B cell (primary cell): ENCODE results near the gene SLC35A2. TPM values are rescaled to one million over a fixed set of nuclear protein-coding genes. Genes with fewer than 3 reads are reported as not detected.
A peak's percentile ranks its signal among the peaks of the same experiment; 100 is the strongest.

Experiments
- ATAC-seq: fragments of 200-7000 bp; cut with Tn5 transposase; one replicate; pipeline ENCODE4 v1.10.0; 2021; ENCODE audit warnings: low read depth, mild to moderate bottlenecking, moderate number of reproducible peaks, moderate library complexity
- CTCF ChIA-PET: fragments of 350-600 bp; sonication (Branson Sonifier 250); formaldehyde crosslinking; loops from one replicate; lab custom pipeline; 2021; ENCODE audit warnings: antibody characterized with exemption, inconsistent platforms; lab: Charles Lee
- POLR2A ChIA-PET: fragments of 350-600 bp; sonication (Branson Sonifier 250); formaldehyde crosslinking; loops from one replicate; lab custom pipeline; 2021; ENCODE audit warnings: antibody characterized with exemption; lab: Charles Lee
- DNase-seq: peaks from one replicate; pipeline ENCODE4 v3.0.0; 2013
- H2AFZ ChIP-seq: 2 replicates; pipeline ENCODE4 v1.6.1; 2012; ENCODE audit warnings: mild to moderate bottlenecking, low read depth, low read length; ENCODE audit not compliant: insufficient read depth, poor library complexity, severe bottlenecking
- H3K27ac ChIP-seq, 2 donors: 1 replicate in 1 of 2; 2 replicates in 1 of 2; pipeline ENCODE4 v1.5.1; 2012 to 2013; ENCODE audit warnings: low read length in 2 of 2, mild to moderate bottlenecking in 2 of 2, moderate library complexity in 1 of 2
- H3K27me3 ChIP-seq, 4 experiments: fragments of 200-600 bp in 1 of 4; sonication (generic) in 1 of 4; replicated peaks in 1 of 4; 1 replicate in 2 of 4; 2 replicates in 2 of 4; pipeline versions ENCODE4 v1.6.1 to v1.7.0; 2013 to 2016; ENCODE audit warnings: low read length in 3 of 4, mild to moderate bottlenecking in 2 of 4, mixed read lengths in 1 of 4, moderate library complexity in 1 of 4; ENCODE audit not compliant: insufficient read depth in 4 of 4, control insufficient read depth in 3 of 4; ENCODE audit errors: control extremely low read depth in 1 of 4
- H3K36me3 ChIP-seq, 2 experiments: replicated peaks in 1 of 2; 1 replicate in 1 of 2; 2 replicates in 1 of 2; pipeline versions ENCODE4 v1.6.1 to v1.7.1; 2013; ENCODE audit warnings: low read length in 1 of 2; ENCODE audit not compliant: insufficient read depth in 2 of 2, control insufficient read depth in 1 of 2; ENCODE audit errors: control extremely low read depth in 1 of 2, extremely low read depth in 1 of 2
- H3K4me1 ChIP-seq, 2 donors: fragments of 200-600 bp in 1 of 2; sonication (generic) in 1 of 2; 1 replicate in 1 of 2; 2 replicates in 1 of 2; pipeline versions ENCODE4 v1.5.1 to v1.6.1; 2013 to 2017; ENCODE audit warnings: low read length in 2 of 2; ENCODE audit not compliant: control insufficient read depth in 2 of 2, insufficient read depth in 2 of 2
- H3K4me2 ChIP-seq: replicated peaks from 2 replicates; pipeline ENCODE3; 2012; ENCODE audit warnings: mild to moderate bottlenecking, low read depth, low read length; ENCODE audit not compliant: poor library complexity, severe bottlenecking
- H3K4me3 ChIP-seq, 5 experiments: fragments of 200-600 bp in 1 of 5; sonication (generic) in 1 of 5; 1 replicate in 3 of 5; 2 replicates in 2 of 5; pipeline versions ENCODE4 v1.5.1 to v1.7.0; 2011 to 2016; ENCODE audit warnings: low read length in 4 of 5, mild to moderate bottlenecking in 4 of 5, low read depth in 2 of 5, control low read depth in 1 of 5, moderate library complexity in 1 of 5; ENCODE audit not compliant: insufficient read depth in 1 of 5; ENCODE audit errors: control extremely low read depth in 1 of 5, extremely low read depth in 1 of 5
- H3K79me2 ChIP-seq: fragments of 200-600 bp; sonication (generic); one replicate; pipeline ENCODE4 v1.6.0; 2016; ENCODE audit warnings: low read length; ENCODE audit not compliant: control insufficient read depth, insufficient read depth
- H3K9ac ChIP-seq: fragments of 200-600 bp; sonication (generic); 2 replicates; pipeline ENCODE4 v1.6.1; 2017; ENCODE audit warnings: mild to moderate bottlenecking, low read length, moderate library complexity
- H3K9me3 ChIP-seq, 3 donors: one replicate each; pipeline versions ENCODE4 v1.6.1 to v1.7.1; 2013; ENCODE audit warnings: low read length in 2 of 3; ENCODE audit not compliant: control insufficient read depth in 2 of 3, insufficient read depth in 1 of 3; ENCODE audit errors: control extremely low read depth in 1 of 3
- H4K20me1 ChIP-seq: 2 replicates; pipeline ENCODE4 v1.6.0; 2012; ENCODE audit warnings: mild to moderate bottlenecking, low read length; ENCODE audit not compliant: insufficient read depth, control insufficient read depth, poor library complexity, severe bottlenecking
- H3K27ac Mint-ChIP-seq: one replicate; pipeline ENCODE4 v1.8.0; 2021; ENCODE audit warnings: mixed read lengths
- H3K27me3 Mint-ChIP-seq: one replicate; pipeline ENCODE4 v1.8.0; 2021; ENCODE audit warnings: mixed read lengths
- H3K4me1 Mint-ChIP-seq: one replicate; pipeline ENCODE4 v1.8.0; 2021; ENCODE audit warnings: mixed read lengths
- H3K4me3 Mint-ChIP-seq: one replicate; pipeline ENCODE4 v1.8.0; 2021; ENCODE audit warnings: mixed read lengths
- H3K9me3 Mint-ChIP-seq: one replicate; pipeline ENCODE4 v1.8.0; 2022; ENCODE audit warnings: mixed read lengths; ENCODE audit not compliant: insufficient read depth
- EZH2 ChIP-seq: IDR thresholded peaks from 2 replicates; pipeline ENCODE4 v1.6.1; 2012; ENCODE audit warnings: borderline replicate concordance, low read depth, mild to moderate bottlenecking, moderate library complexity, low read length; ENCODE audit not compliant: insufficient read depth, poor library complexity, severe bottlenecking
- WGBS: methylation state at CpG from one replicate; pipeline ENCODE4 v1.1.5; 2013; ENCODE audit warnings: missing lambda C conversion rate; ENCODE audit not compliant: insufficient coverage; 5-methylcytosine and 5-hydroxymethylcytosine counted together
- intact Hi-C: fragments of 100-400 bp; cut with micrococcal nuclease; formaldehyde crosslinking; loops from one replicate; pipeline ENCODE4 v1.10.0; 2022
- polyA plus RNA-seq: library from polyadenylated mRNA; depleted of rRNA; stranded (reverse); fragments of >200 nt; gene quantifications from 2 replicates; pipeline ENCODE4 v1.2.3, GENCODE V29; 2012
- total RNA-seq, 2 donors: library from RNA; stranded (reverse); fragments of 120-200 nt in 1 of 2; gene quantifications; 1 replicate in 1 of 2; 2 replicates in 1 of 2; pipeline versions ENCODE4 v1.2.3 to v1.2.4, GENCODE V29; 2013 to 2022
- TF ChIP-seq, protein P1 (sequence below): fragments of 200-600 bp; IDR thresholded peaks from one replicate; pipeline ENCODE4 v1.8.0; 2022; ENCODE audit warnings: antibody characterized with exemption, mild to moderate bottlenecking

SLC35A2 gene
- total and polyA plus RNA-seq, 2 donors (not counting 1 experiment from before 2014, with no cell fraction given): 19.1 to 22.0 TPM

DNA sequence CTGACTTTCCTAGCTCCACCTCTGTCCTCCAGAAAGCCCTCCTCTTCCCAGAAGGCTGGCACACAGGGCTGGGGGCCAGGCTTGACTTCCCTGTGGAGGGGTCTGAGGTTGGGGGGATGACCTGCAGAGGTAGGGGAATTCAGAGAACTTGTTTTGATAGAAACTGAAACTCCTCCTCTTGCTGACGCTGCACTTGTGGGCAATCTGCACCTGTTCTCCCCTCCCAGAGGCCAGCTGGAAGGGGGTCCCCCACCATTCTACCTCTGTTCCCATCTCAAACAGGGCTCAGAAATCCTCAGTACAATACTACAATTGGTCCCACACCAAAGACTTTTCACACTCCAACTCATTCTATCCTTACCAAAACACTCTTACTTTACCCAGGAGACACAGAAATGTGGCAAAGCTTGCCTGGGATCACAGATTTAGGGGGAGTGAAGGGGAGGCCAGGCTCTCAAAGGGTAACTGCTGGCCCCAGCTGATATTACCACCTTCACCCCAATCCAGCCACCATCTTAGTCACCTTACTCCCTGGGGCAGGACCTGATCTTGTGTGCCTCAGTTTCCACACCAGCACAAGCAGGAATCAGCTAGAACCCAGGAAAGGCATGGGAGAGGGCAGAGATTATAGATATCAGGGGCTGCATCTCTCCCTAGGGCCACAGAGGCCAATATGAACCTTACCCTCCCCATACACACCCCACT, 27.4 kb upstream of the SLC35A2 start:
- peak overlapping the region; percentile 77 for H3K4me2 ChIP-seq
- no peaks in the 10 kb centered on the region for H3K9me3 ChIP-seq
- no peaks in the 10 kb centered on the region for H4K20me1 ChIP-seq
- TF ChIP-seq, protein P1, sequence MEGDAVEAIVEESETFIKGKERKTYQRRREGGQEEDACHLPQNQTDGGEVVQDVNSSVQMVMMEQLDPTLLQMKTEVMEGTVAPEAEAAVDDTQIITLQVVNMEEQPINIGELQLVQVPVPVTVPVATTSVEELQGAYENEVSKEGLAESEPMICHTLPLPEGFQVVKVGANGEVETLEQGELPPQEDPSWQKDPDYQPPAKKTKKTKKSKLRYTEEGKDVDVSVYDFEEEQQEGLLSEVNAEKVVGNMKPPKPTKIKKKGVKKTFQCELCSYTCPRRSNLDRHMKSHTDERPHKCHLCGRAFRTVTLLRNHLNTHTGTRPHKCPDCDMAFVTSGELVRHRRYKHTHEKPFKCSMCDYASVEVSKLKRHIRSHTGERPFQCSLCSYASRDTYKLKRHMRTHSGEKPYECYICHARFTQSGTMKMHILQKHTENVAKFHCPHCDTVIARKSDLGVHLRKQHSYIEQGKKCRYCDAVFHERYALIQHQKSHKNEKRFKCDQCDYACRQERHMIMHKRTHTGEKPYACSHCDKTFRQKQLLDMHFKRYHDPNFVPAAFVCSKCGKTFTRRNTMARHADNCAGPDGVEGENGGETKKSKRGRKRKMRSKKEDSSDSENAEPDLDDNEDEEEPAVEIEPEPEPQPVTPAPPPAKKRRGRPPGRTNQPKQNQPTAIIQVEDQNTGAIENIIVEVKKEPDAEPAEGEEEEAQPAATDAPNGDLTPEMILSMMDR: no peak
- no peak for TF ChIP-seq EZH2
- H3K36me3 ChIP-seq: peaks cover 0 to 23% of the 10 kb centered on the region in 2 experiments
- H3K27ac ChIP-seq: peak overlapping the region; percentile 99
- H3K27me3 Mint-ChIP-seq: no peaks in the 10 kb centered on the region
- H3K27ac Mint-ChIP-seq: peak overlapping the region; percentile 99
- POLR2A ChIA-PET: interaction anchor here (0.6 to 5.6 kb wide), 12 partner anchors 11 to 332 kb away, joined by 3 to 101 read pairs (median 4); partner anchors contain the start of genes OTUD5, PIM2, PQBP1 and SLC35A2
- H3K27me3 ChIP-seq: no peaks in the 10 kb centered on the region
- H3K4me3 ChIP-seq: peak overlapping the region in 4 of 5 experiments; percentile 21 to 51 (median 26)
- peaks cover 52% of the 10 kb centered on the region for H3K79me2 ChIP-seq
- intact Hi-C loops: loop anchor here (5.0 to 10.0 kb wide), 3 partner anchors 137 to 342 kb away; partner anchors contain the start of genes HDAC6 and WDR13
- DNase-seq (peak; percentile 90), ATAC-seq (peak; percentile 36)
- peaks cover 85% of the 10 kb centered on the region in 2 donors for H3K4me1 ChIP-seq
- no peak overlapping the region for H2AFZ ChIP-seq
- H3K9ac ChIP-seq: peak overlapping the region; percentile 69
- H3K9me3 Mint-ChIP-seq: no peaks in the 10 kb centered on the region
- no CpG with 5 or more reads among the region's 1 CpG for WGBS
- CTCF ChIA-PET: interaction anchor here (0.6 to 3.7 kb wide), 8 partner anchors 15 to 291 kb away, joined by 3 to 30 read pairs (median 12); partner anchors contain the start of gene PIM2
- peaks cover 89% of the 10 kb centered on the region for H3K4me1 Mint-ChIP-seq
- H3K4me3 Mint-ChIP-seq: peak overlapping the region; percentile 84
